ENCODE results near the gene KIAA0586. TPM values are rescaled to one million over a fixed set of nuclear protein-coding genes. Genes with fewer than 3 reads are reported as not detected.

KIAA0586 gene
- polyA plus RNA-seq, 1 of the 3 experiments (the other 2 are of a cell fraction) = 7.5 TPM

GRCh38 chr14:58428118-58428683 is 682 bp downstream of the KIAA0586 start:
- Histone ChIP-seq H3K79me2 (ENCODE audit: insufficient read depth) (peaks cover 66% of the 10 kb centered on the region), H3K36me3 (replicated peaks in 1 of 2; ENCODE audit: control insufficient read depth in 1 of 2, insufficient read depth in 2 of 2, low read length in 1 of 2) (peaks cover 10 to 21% of the 10 kb centered on the region in 2 experiments), H3K27ac (ENCODE audit: low read depth in 2 of 2, low read length in 1 of 2) (peak overlapping the region; percentile 91 to 99), H3K27me3 (ENCODE audit: insufficient read depth) (no peaks in the 10 kb centered on the region), H2AFZ (ENCODE audit: low read depth) (peak overlapping the region; percentile 97), H3K9ac (peak overlapping the region; percentile 90), H3F3A (replicated peaks; ENCODE audit: insufficient read depth) (peaks cover 18% of the 10 kb centered on the region), H3K4me1 (ENCODE audit: control insufficient read depth in 1 of 2, insufficient read depth in 2 of 2, low read depth in 1 of 2, low read length in 1 of 2) (peaks cover 0 to 6% of the 10 kb centered on the region in 2 experiments; a peak in 3 of 4 replicates), H3K9me3 (no peaks in the 10 kb centered on the region), H3K9me2 (no peaks in the 10 kb centered on the region), H3K4me3 (ENCODE audit: low read depth in 2 of 2, low read length in 1 of 2) (peak overlapping the region; percentile 80 to 90), H3K4me2 (peak overlapping the region; percentile 90), H4K20me1 (ENCODE audit: insufficient read depth) (no peaks in the 10 kb centered on the region)
- peak; percentile 35 for DNase-seq
- TF ChIP-seq MAX (IDR thresholded peaks at IDR 0.05; ENCODE audit: low read depth) = peak; percentile 66
- TF ChIP-seq RAD21 (IDR thresholded peaks at IDR 0.05; ENCODE audit: low read length) = no peak
- TF ChIP-seq EP300 (IDR thresholded peaks at IDR 0.05; ENCODE audit: borderline replicate concordance in 1 of 2, low read depth in 1 of 2, low read length in 1 of 2) = no peak
- 0 out of 2 replicates have a peak, but pooled peaks have one; percentile 27 for TF ChIP-seq TAF1 (IDR thresholded peaks at IDR 0.05; ENCODE audit: borderline replicate concordance, low read depth, low read length)
- peak; percentile 72 for TF ChIP-seq MXI1 (IDR thresholded peaks at IDR 0.05; ENCODE audit: low read depth, low read length)
- peak; percentile 84 for TF ChIP-seq USF1 (IDR thresholded peaks at IDR 0.05; ENCODE audit: borderline replicate concordance, low read depth)
- peak; percentile 58; the same call in 1 of the 2 replicates for TF ChIP-seq SIN3A (IDR thresholded peaks at IDR 0.05; ENCODE audit: borderline replicate concordance, low read depth, low read length)
- peak; percentile 51; the same call in 1 of the 2 replicates for TF ChIP-seq GABPA (IDR thresholded peaks at IDR 0.05; ENCODE audit: low read depth)
- CTCF ChIA-PET = interaction anchor here (1.0 kb wide), 1 partner anchor 64 kb away, joined by 3 read pairs; no protein-coding TSS in a partner anchor
- 2% methylated on average over 10 of the region's 10 CpGs for WGBS (ENCODE audit: low lambda C conversion rate)
- POLR2A ChIA-PET = interaction anchor here (2.3 kb wide), 1 partner anchor 130 kb away, joined by 8 read pairs; the partner anchor contains the start of gene ARID4A

- 19% methylated on average over 1 of the region's 1 CpG for WGBS (ENCODE audit: low lambda C conversion rate)
- Histone ChIP-seq H3K4me1 (ENCODE audit: control insufficient read depth in 1 of 2, insufficient read depth in 2 of 2, low read depth in 1 of 2, low read length in 1 of 2) (peaks cover 0 to 6% of the 10 kb centered on the region in 2 experiments; a peak in 3 of 4 replicates), H4K20me1 (ENCODE audit: insufficient read depth) (no peaks in the 10 kb centered on the region), H3K9me2 (no peaks in the 10 kb centered on the region), H3K9me3 (no peaks in the 10 kb centered on the region), H2AFZ (ENCODE audit: low read depth) (no peak overlapping the region), H3K36me3 (replicated peaks in 1 of 2; ENCODE audit: control insufficient read depth in 1 of 2, insufficient read depth in 2 of 2, low read length in 1 of 2) (peaks cover 14 to 16% of the 10 kb centered on the region in 2 experiments), H3K27ac (ENCODE audit: low read depth in 2 of 2, low read length in 1 of 2) (peak overlapping the region in 1 of 2 experiments; percentile 3; a peak in 2 of 4 replicates), H3K4me2 (peak overlapping the region; percentile 90), H3K9ac (0 out of 2 replicates have a peak overlapping the region, but pooled peaks have one; percentile 90), H3K27me3 (ENCODE audit: insufficient read depth) (no peaks in the 10 kb centered on the region), H3K79me2 (ENCODE audit: insufficient read depth) (peaks cover 52% of the 10 kb centered on the region), H3K4me3 (ENCODE audit: low read depth in 2 of 2, low read length in 1 of 2) (no peak overlapping the region; a peak in 1 of 4 replicates), H3F3A (replicated peaks; ENCODE audit: insufficient read depth) (peaks cover 18% of the 10 kb centered on the region)
- TF ChIP-seq FOSL2 (IDR thresholded peaks at IDR 0.05; ENCODE audit: borderline replicate concordance, low read depth) (peak; percentile 53), JUND (IDR thresholded peaks at IDR 0.05) (peak; percentile 30; the same call in 1 of the 2 replicates), REST (IDR thresholded peaks at IDR 0.05; ENCODE audit: low read depth, low read length) (no peak)
- no peak for DNase-seq
- CTCF ChIA-PET = interaction anchor here (0.5 kb wide), 1 partner anchor 19 kb away, joined by 3 read pairs; no protein-coding TSS in a partner anchor
- POLR2A ChIA-PET = no interaction called here
These were observed 2.6 kb downstream of the KIAA0586 start for GRCh38 chr14:58430156-58430555.
